ENCODE data around the gene SMYD3.

Gene SMYD3

DNA sequence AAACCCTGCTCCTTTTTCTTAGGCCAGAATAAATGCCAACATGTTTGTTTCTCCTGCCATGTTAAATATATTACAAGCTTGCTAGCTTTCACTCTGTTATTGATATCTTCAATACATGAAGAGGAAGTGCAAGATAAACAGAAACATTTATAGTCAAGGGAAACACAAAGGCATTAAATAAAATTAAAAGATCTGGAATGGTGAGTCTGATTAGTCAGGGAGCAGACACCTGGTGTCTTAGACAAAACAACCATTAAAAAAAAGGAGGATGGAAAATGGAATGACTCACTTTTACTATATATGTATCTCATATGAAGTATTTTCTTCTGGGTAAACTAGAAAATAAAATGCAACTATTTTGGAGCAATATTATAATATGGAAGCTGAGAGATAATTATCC lies 123.3 kb downstream of the SMYD3 start:
- no peak overlapping the region for H3K4me3 ChIP-seq (replicated peaks; ENCODE audit: insufficient read depth, low read length)
- no peak for DNase-seq (ENCODE audit: low read depth in 1 of 2, low spot score in 1 of 2)
- no peaks in the 10 kb centered on the region for H3K27me3 ChIP-seq (ENCODE audit: insufficient read depth, poor library complexity, severe bottlenecking)
- TF ChIP-seq GABPA (IDR thresholded peaks at IDR 0.05; ENCODE audit: low read depth) (no peak), SPI1 (IDR thresholded peaks at IDR 0.05; ENCODE audit: borderline replicate concordance, low read depth) (no peak), POLR2AphosphoS5 (IDR thresholded peaks at IDR 0.05; ENCODE audit: low read depth) (no peak)
- TF ChIP-seq, protein P1, sequence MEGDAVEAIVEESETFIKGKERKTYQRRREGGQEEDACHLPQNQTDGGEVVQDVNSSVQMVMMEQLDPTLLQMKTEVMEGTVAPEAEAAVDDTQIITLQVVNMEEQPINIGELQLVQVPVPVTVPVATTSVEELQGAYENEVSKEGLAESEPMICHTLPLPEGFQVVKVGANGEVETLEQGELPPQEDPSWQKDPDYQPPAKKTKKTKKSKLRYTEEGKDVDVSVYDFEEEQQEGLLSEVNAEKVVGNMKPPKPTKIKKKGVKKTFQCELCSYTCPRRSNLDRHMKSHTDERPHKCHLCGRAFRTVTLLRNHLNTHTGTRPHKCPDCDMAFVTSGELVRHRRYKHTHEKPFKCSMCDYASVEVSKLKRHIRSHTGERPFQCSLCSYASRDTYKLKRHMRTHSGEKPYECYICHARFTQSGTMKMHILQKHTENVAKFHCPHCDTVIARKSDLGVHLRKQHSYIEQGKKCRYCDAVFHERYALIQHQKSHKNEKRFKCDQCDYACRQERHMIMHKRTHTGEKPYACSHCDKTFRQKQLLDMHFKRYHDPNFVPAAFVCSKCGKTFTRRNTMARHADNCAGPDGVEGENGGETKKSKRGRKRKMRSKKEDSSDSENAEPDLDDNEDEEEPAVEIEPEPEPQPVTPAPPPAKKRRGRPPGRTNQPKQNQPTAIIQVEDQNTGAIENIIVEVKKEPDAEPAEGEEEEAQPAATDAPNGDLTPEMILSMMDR (IDR thresholded peaks at IDR 0.05; ENCODE audit: insufficient read depth, low read length): no peak
- TF ChIP-seq, protein P2, sequence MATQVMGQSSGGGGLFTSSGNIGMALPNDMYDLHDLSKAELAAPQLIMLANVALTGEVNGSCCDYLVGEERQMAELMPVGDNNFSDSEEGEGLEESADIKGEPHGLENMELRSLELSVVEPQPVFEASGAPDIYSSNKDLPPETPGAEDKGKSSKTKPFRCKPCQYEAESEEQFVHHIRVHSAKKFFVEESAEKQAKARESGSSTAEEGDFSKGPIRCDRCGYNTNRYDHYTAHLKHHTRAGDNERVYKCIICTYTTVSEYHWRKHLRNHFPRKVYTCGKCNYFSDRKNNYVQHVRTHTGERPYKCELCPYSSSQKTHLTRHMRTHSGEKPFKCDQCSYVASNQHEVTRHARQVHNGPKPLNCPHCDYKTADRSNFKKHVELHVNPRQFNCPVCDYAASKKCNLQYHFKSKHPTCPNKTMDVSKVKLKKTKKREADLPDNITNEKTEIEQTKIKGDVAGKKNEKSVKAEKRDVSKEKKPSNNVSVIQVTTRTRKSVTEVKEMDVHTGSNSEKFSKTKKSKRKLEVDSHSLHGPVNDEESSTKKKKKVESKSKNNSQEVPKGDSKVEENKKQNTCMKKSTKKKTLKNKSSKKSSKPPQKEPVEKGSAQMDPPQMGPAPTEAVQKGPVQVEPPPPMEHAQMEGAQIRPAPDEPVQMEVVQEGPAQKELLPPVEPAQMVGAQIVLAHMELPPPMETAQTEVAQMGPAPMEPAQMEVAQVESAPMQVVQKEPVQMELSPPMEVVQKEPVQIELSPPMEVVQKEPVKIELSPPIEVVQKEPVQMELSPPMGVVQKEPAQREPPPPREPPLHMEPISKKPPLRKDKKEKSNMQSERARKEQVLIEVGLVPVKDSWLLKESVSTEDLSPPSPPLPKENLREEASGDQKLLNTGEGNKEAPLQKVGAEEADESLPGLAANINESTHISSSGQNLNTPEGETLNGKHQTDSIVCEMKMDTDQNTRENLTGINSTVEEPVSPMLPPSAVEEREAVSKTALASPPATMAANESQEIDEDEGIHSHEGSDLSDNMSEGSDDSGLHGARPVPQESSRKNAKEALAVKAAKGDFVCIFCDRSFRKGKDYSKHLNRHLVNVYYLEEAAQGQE (IDR thresholded peaks at IDR 0.05; ENCODE audit: insufficient replicate concordance, low read depth): no peak
- no peak overlapping the region for H3K27ac ChIP-seq (replicated peaks)

DNA sequence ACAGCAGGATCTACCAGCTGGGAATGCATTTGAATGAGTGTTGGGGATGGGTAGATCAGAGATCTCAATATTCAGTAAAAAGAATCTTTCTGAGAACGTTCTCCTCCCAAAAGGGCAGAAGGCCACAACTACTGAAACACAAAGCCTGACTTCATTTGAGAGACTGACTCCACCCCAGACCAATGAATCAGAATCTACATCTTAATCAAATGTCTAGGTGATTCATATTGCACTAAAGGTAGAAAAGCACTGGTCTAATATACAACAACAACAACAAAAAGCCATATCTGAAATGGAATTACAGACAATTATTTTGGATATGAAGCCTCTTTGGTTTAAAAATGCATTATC lies 123.9 kb downstream of the SMYD3 start:
- no peak overlapping the region for H3K4me3 ChIP-seq (replicated peaks; ENCODE audit: insufficient read depth, low read length)
- no peak for TF ChIP-seq GABPA (IDR thresholded peaks at IDR 0.05; ENCODE audit: low read depth)
- TF ChIP-seq, protein P1 (IDR thresholded peaks at IDR 0.05; ENCODE audit: insufficient read depth, low read length): no peak
- TF ChIP-seq POLR2AphosphoS5 (IDR thresholded peaks at IDR 0.05; ENCODE audit: low read depth): no peak
- TF ChIP-seq, protein P2 (IDR thresholded peaks at IDR 0.05; ENCODE audit: insufficient replicate concordance, low read depth): no peak
- TF ChIP-seq SPI1 (IDR thresholded peaks at IDR 0.05; ENCODE audit: borderline replicate concordance, low read depth): no peak
- no peak for DNase-seq (ENCODE audit: low read depth in 1 of 2, low spot score in 1 of 2)
- H3K27ac ChIP-seq (replicated peaks): no peak overlapping the region
- H3K27me3 ChIP-seq (ENCODE audit: insufficient read depth, poor library complexity, severe bottlenecking): no peaks in the 10 kb centered on the region

DNA sequence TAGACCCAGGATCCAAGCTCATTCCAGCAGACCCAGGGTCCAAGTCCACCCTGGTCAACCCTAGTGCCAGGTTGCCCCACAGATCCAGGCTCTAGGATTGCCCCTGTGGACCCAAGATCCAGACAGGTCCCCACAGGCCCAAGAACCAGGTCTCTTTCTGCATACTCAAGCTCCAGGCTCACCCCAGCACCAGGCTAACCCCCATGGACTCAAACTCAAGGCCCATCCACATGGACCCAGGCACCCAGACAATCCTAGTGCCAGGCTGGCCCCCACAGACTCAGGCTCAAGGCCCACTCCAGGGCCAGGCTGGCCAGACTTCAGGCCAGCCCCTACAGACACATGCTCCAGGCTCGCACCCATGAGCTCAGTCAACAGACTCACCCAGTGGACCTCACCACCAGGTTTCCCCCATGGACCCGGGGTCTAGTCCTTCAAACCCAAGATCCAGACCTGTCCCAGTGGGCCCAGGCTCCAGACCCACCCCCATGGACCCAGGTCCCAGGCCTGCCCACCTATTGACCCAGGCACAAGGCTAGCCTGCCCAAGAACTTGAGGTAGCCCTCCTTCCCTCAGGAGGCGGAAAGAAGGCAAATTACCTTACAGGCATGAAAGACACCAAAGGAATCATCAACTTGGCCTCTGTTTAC lies 124.4 kb downstream of the SMYD3 start:
- DNase-seq (ENCODE audit: low read depth in 1 of 2, low spot score in 1 of 2): no peak
- Histone ChIP-seq H3K27me3 (ENCODE audit: insufficient read depth, poor library complexity, severe bottlenecking) (no peaks in the 10 kb centered on the region), H3K27ac (replicated peaks) (no peak overlapping the region), H3K4me3 (replicated peaks; ENCODE audit: insufficient read depth, low read length) (no peak overlapping the region)
- TF ChIP-seq POLR2AphosphoS5 (IDR thresholded peaks at IDR 0.05; ENCODE audit: low read depth) (no peak), GABPA (IDR thresholded peaks at IDR 0.05; ENCODE audit: low read depth) (no peak)
- TF ChIP-seq, protein P1 (IDR thresholded peaks at IDR 0.05; ENCODE audit: insufficient read depth, low read length): no peak
- TF ChIP-seq, protein P2 (IDR thresholded peaks at IDR 0.05; ENCODE audit: insufficient replicate concordance, low read depth): no peak
